ENCODE results near the gene CBX4. TPM values are rescaled to one million over a fixed set of nuclear protein-coding genes. Genes with fewer than 3 reads are reported as not detected.

CBX4 gene
- total and polyA plus RNA-seq, 2 of the 4 experiments (the other 2 are of a cell fraction), result 3.2 to 9.4 TPM

- no peak for TF ChIP-seq RAD21 (IDR thresholded peaks at IDR 0.05; ENCODE audit: low read length)
These were observed 37.8 kb downstream of the CBX4 start (continued) for GRCh38 chr17:79801156-79802038.

- no peak overlapping the region for H3K9ac ChIP-seq (ENCODE audit: low read depth, low read length)
- dilution Hi-C loops (cut with HindIII; ENCODE audit: low sequenced_read_pairs, unreplicated experiment) (no loop called here), intact Hi-C loops (cut with micrococcal nuclease) (no loop called here), in situ Hi-C loops (cut with MboI; ENCODE audit: low sequenced_read_pairs) (no loop called here)
- H3K27me3 ChIP-seq (ENCODE audit: control insufficient read depth, insufficient read depth, low read length), result peaks cover 79% of the 10 kb centered on the region
- H3K9me3 ChIP-seq (ENCODE audit: control insufficient read depth, insufficient read depth, low read length), result peaks cover 11% of the 10 kb centered on the region; the same call in 1 of the 2 replicates
- H3K18ac ChIP-seq (ENCODE audit: low read depth, low read length), result no peak overlapping the region
- H2BK5ac ChIP-seq (ENCODE audit: low read depth, low read length, poor library complexity, severe bottlenecking), result no peak overlapping the region
- no peak overlapping the region for H2BK15ac ChIP-seq (ENCODE audit: low read depth, low read length)
- H3K4me1 ChIP-seq (ENCODE audit: control insufficient read depth, insufficient read depth, low read length), result peaks cover 5% of the 10 kb centered on the region
- no TSS peak for BruUV-seq (replicated peaks)
- no peak overlapping the region for H2AK9ac ChIP-seq (replicated peaks; ENCODE audit: low read depth, low read length, poor library complexity)
- H2AFZ ChIP-seq (replicated peaks; ENCODE audit: low read length, poor library complexity), result peak overlapping the region; percentile 2
- ChIA-PET POLR2A (ENCODE audit: unreplicated experiment) (no interaction called here), CTCF (no interaction called here)
- H2BK20ac ChIP-seq (ENCODE audit: low read depth, low read length), result no peak overlapping the region
- H3K4me3 ChIP-seq (ENCODE audit: insufficient read depth, low read depth, low read length), result no peak overlapping the region
- H3K14ac ChIP-seq (replicated peaks; ENCODE audit: low read depth, low read length), result no peak overlapping the region
- H3K23ac ChIP-seq (ENCODE audit: low read depth, low read length), result 0 out of 2 replicates have a peak overlapping the region, but pooled peaks have one; percentile 29
- no peak overlapping the region for H4K8ac ChIP-seq (ENCODE audit: low read depth in 2 of 2, low read length in 2 of 2)
- 13% methylated on average over 5 of the region's 44 CpGs; no CpG with 5 or more reads in 1 of the 2 experiments for WGBS, 2 experiments (ENCODE audit: extremely low coverage in 2 of 2, insufficient read length in 1 of 2)
- H3K4ac ChIP-seq (ENCODE audit: low read depth, low read length), result no peak overlapping the region
- H4K5ac ChIP-seq (ENCODE audit: low read depth, low read length), result no peak overlapping the region
- H2AK5ac ChIP-seq (ENCODE audit: low read depth, low read length), result no peak overlapping the region
- DNase-seq, result peak; percentile 39
- H3K27ac ChIP-seq (ENCODE audit: insufficient read depth, low read length), result no peak overlapping the region
- no peak overlapping the region for H3K4me2 ChIP-seq (ENCODE audit: low read depth, low read length)
- peaks cover 3% of the 10 kb centered on the region; the same call in 1 of the 2 replicates for H3K36me3 ChIP-seq (ENCODE audit: control insufficient read depth, insufficient read depth, low read length)
- peaks cover 5% of the 10 kb centered on the region; the same call in 1 of the 2 replicates for H3K9me1 ChIP-seq (ENCODE audit: insufficient read depth, low read length)
- H3K79me1 ChIP-seq (ENCODE audit: low read depth in 1 of 2, low read length in 2 of 2), result peaks cover 8 to 11% of the 10 kb centered on the region in 2 experiments; a peak in 2 of 4 replicates
- H4K91ac ChIP-seq (ENCODE audit: insufficient read depth, low read depth, low read length), result no peak overlapping the region
- no peak overlapping the region for H3K56ac ChIP-seq (ENCODE audit: extremely low read depth, insufficient read depth, low read length)
- peaks cover 8% of the 10 kb centered on the region; the same call in 1 of the 2 replicates for H4K20me1 ChIP-seq (ENCODE audit: insufficient read depth, low read length)
- no peak for ATAC-seq (ENCODE audit: low read depth)
- no peak overlapping the region for H2BK120ac ChIP-seq (ENCODE audit: low read depth, low read length)
- TF ChIP-seq USF2 (IDR thresholded peaks at IDR 0.05; ENCODE audit: low read depth, low read length) (no peak), CTCF (conservative IDR thresholded peaks at IDR 0.05; ENCODE audit: low read depth, low read length) (no peak), BHLHE40 (IDR thresholded peaks at IDR 0.05; ENCODE audit: low read depth, low read length) (no peak), RCOR1 (IDR thresholded peaks at IDR 0.05; ENCODE audit: insufficient replicate concordance, low read length) (no peak), MXI1 (IDR thresholded peaks at IDR 0.05; ENCODE audit: borderline replicate concordance, low read depth, low read length) (no peak), CEBPB (IDR thresholded peaks at IDR 0.05; ENCODE audit: low read depth, low read length) (no peak), RFX5 (IDR thresholded peaks at IDR 0.05; ENCODE audit: low read depth, low read length) (no peak), POLR2A (IDR thresholded peaks at IDR 0.05; ENCODE audit: low read depth, low read length) (no peak), ELK1 (IDR thresholded peaks at IDR 0.05; ENCODE audit: borderline replicate concordance, low read depth, low read length) (no peak)
These were observed 38.7 kb downstream of the CBX4 start for GRCh38 chr17:79800325-79801155.

All from IMR-90 (cell line).